OCI-LY7 (cell line): ENCODE data around the gene GHITM.

Source experiments
- CTCF ChIP-seq: fragments of 200-600 bp; sonication (generic); conservative IDR thresholded peaks from 2 replicates; pipeline ENCODE4 v1.5.1; 2014; ENCODE audit warnings: mild to moderate bottlenecking, antibody characterized with exemption, low read length, moderate library complexity, mixed read lengths
- EZH2phosphoT487 ChIP-seq: fragments of 200-600 bp; sonication (generic); IDR thresholded peaks from 2 replicates; pipeline ENCODE4 v1.6.1; 2018; ENCODE audit warnings: low read depth, borderline replicate concordance, mild to moderate bottlenecking, mixed run types, antibody characterized with exemption, low read length, moderate library complexity, mixed read lengths

- TF ChIP-seq CTCF (peak; percentile 55), EZH2phosphoT487 (no peak)
These were observed 25.1 kb upstream of the GHITM start for GRCh38 chr10:84114088-84114667.
